Measurements from ENCODE around the gene LY6G6C.

DNA sequence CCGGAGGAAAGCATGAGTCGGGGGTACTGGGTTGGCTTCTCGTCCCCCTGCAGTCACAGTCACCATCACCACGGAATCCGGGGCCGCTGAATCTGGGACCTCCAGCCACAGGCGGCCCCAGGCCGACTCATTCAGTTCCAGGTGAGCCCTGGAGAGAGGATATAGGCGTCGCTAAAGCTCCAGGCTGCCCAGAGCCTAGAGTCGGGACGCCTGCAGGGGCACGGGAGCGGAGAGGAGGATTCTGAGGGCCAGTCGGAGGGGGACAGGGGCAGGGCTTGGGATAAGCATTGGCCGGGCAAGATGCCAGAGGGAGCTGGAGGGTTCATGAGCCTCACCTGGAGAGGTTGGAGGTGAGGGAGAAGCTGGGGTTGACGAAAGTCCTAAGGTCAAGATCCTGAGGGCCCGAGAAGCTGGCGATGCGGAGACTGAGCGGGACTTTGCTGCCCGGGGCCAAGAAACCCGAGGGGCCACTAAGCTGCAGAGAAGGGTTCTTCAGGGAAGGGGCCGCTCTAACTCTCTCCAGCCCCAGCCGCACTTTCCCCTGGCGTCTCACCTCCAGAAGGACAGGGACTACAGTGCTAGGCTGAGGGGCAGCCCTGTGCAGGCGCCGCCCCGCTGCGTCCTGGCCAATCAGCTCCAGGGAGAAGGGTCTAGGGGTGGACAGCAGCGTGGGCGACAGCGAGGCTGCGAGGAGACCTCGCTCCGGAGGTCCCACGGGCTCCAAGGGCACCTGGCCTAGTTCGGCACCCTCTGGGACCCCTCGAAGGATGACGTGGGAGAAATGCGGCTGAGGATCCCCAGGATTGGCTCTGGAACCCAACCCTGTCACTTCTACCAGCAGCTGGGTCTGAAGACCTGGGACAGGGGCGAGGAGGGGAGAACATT lies 44.6 kb upstream of the LY6G6C start:
- TF ChIP-seq, protein P1, sequence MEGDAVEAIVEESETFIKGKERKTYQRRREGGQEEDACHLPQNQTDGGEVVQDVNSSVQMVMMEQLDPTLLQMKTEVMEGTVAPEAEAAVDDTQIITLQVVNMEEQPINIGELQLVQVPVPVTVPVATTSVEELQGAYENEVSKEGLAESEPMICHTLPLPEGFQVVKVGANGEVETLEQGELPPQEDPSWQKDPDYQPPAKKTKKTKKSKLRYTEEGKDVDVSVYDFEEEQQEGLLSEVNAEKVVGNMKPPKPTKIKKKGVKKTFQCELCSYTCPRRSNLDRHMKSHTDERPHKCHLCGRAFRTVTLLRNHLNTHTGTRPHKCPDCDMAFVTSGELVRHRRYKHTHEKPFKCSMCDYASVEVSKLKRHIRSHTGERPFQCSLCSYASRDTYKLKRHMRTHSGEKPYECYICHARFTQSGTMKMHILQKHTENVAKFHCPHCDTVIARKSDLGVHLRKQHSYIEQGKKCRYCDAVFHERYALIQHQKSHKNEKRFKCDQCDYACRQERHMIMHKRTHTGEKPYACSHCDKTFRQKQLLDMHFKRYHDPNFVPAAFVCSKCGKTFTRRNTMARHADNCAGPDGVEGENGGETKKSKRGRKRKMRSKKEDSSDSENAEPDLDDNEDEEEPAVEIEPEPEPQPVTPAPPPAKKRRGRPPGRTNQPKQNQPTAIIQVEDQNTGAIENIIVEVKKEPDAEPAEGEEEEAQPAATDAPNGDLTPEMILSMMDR (IDR thresholded peaks at IDR 0.05) = no peak
- TF ChIP-seq EP300 (IDR thresholded peaks at IDR 0.05) (no peak), POLR2A (IDR thresholded peaks at IDR 0.05) (no peak)

All from gastroesophageal sphincter (tissue), 3 donors.